ENCODE measurements around the gene RSPH6A. TPM values are rescaled to one million over a fixed set of nuclear protein-coding genes. Genes with fewer than 3 reads are reported as not detected.
A peak's percentile ranks its signal among the peaks of the same experiment; 100 is the strongest.

RSPH6A gene
- total RNA-seq, 4 donors from 2014 or later, result 0.50 to 8.9 (median 3.9) TPM

DNA sequence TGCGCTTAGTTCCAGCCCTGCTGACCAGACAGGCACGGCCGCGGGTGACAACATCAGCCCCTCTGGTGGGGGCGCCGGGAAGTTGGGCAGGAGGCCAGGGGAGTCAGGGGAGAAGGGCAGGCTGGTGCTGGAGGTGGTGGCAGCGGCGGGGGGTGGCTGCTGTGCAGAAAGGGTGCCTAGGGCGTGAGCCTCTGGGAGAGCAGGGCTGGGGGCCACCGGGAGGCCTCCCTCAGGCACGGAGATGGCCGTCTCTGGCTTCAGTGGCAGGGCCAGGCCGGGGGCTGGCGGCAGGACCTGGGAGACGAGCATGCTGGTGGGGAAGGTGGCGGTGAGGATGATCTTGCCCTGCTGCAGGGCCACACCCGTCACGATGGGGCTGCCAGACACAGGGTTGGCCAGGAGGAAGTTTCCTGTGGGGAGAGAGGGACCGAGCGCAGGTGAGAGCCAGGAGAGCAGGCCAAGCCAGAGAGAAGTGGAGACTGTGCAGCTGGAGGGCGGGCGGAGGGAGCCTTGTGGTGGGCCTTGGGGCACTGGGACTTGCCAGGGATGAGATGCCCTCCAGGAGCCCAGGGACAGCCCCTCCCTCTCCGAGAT lies 49.3 kb downstream of the RSPH6A start:
- DNase-seq, result no peak
- Histone ChIP-seq H3K4me1 (peaks cover 33 to 38% of the 10 kb centered on the region in 2 donors), H3K36me3 (peaks cover 0 to 3% of the 10 kb centered on the region in 2 donors), H3K4me3 (replicated peaks in 1 of 3) (no peak overlapping the region), H3K9me3 (no peaks in the 10 kb centered on the region), H3K27me3 (no peaks in the 10 kb centered on the region), H3K27ac (peak overlapping the region in 2 of 3 donors; percentile 91 to 95)
- WGBS, 2 donors, result 83 to 89% methylated on average over 18 to 19 of the region's 23 CpGs
- intact Hi-C loops (cut with DNase I), result loop anchor here (10.0 kb wide), 1 partner anchor 51 kb away; no protein-coding TSS in a partner anchor
- TF ChIP-seq, protein P1, sequence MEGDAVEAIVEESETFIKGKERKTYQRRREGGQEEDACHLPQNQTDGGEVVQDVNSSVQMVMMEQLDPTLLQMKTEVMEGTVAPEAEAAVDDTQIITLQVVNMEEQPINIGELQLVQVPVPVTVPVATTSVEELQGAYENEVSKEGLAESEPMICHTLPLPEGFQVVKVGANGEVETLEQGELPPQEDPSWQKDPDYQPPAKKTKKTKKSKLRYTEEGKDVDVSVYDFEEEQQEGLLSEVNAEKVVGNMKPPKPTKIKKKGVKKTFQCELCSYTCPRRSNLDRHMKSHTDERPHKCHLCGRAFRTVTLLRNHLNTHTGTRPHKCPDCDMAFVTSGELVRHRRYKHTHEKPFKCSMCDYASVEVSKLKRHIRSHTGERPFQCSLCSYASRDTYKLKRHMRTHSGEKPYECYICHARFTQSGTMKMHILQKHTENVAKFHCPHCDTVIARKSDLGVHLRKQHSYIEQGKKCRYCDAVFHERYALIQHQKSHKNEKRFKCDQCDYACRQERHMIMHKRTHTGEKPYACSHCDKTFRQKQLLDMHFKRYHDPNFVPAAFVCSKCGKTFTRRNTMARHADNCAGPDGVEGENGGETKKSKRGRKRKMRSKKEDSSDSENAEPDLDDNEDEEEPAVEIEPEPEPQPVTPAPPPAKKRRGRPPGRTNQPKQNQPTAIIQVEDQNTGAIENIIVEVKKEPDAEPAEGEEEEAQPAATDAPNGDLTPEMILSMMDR (IDR thresholded peaks at IDR 0.05), result no peak
- no peak for TF ChIP-seq POLR2A (IDR thresholded peaks at IDR 0.05)

DNA sequence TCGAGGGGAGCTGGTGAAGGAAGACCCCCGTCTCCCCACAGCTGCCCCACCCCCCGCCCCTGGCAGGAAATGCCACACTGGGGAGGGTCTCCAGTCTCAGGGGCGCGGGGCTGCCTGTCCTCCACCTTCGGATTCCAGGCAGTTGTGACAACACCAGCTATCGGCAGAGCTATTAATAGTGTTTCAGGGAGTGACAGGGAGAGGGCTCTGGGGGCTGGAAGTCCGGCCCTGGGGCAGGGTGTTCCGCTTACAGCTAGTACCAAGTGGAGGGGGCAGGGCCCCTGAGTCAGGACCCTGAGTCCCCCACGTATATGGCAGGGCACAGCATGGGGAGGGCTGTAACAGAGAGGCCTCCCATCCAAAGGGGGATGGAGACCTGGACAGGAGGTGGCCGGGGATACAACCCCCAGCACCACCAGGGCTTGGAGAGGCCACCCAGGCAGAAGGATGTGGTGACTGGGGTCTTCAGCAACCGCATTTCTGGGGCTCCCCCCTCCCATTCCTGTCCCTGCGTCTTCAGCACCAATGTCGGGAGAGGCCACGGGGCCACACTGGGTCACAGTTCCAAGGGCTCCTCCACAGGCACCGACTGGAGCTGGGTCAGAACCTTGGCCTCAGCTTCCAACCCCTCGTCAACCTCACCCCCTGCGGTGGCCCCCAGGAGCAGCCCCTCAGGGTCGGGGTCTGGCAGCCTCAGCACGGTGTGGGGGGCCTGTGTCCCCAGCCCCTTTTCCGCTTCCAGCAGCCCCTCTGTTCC lies 50.0 kb downstream of the RSPH6A start:
- 71 to 74% methylated on average over 16 to 18 of the region's 21 CpGs for WGBS, 2 donors
- peak overlapping the region; percentile 54 to 73 (median 59) for H3K27ac ChIP-seq
- H3K4me3 ChIP-seq (replicated peaks in 1 of 3), result no peak overlapping the region
- intact Hi-C loops (cut with DNase I), result loop anchor here (10.0 kb wide), 1 partner anchor 50 kb away; no protein-coding TSS in a partner anchor
- peaks cover 0 to 3% of the 10 kb centered on the region in 2 donors for H3K36me3 ChIP-seq
- DNase-seq, result no peak
- no peaks in the 10 kb centered on the region for H3K27me3 ChIP-seq
- no peaks in the 10 kb centered on the region for H3K9me3 ChIP-seq
- TF ChIP-seq POLR2A (IDR thresholded peaks at IDR 0.05), result no peak
- TF ChIP-seq, protein P1 (IDR thresholded peaks at IDR 0.05), result no peak
- peaks cover 33 to 37% of the 10 kb centered on the region in 2 donors for H3K4me1 ChIP-seq

DNA sequence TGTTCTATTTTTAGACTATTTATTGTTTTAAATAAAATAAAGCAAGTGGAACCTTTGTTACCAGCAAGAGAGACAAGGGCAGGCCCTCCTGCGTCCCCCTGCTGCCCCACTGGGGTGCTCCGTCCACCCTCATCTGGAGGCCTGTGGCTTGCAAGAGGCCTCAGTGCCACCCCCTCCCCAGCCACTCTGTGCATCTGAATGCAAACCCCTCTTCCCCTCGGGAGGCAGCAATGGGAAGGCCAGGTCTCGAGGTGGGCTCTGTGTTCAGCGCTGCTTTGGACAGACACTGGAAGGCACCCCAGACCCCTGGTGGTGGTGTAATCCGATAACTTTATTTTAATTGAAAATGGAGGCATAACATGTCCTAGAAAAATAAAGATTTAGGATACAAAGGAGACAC lies 50.6 kb downstream of the RSPH6A start:
- intact Hi-C loops (cut with DNase I), result loop anchor here (10.0 kb wide), 1 partner anchor 50 kb away; no protein-coding TSS in a partner anchor
- WGBS, 2 donors, result 53 to 61% methylated on average over 5 to 6 of the region's 6 CpGs
- Histone ChIP-seq H3K4me1 (peaks cover 33 to 37% of the 10 kb centered on the region in 2 donors), H3K4me3 (replicated peaks in 1 of 3) (no peak overlapping the region), H3K9me3 (no peaks in the 10 kb centered on the region), H3K36me3 (peaks cover 0 to 3% of the 10 kb centered on the region in 2 donors), H3K27me3 (no peaks in the 10 kb centered on the region), H3K27ac (peak overlapping the region; percentile 54 to 73 (median 59))
- DNase-seq, result no peak
- TF ChIP-seq, protein P1 (IDR thresholded peaks at IDR 0.05), result no peak
- TF ChIP-seq POLR2A (IDR thresholded peaks at IDR 0.05), result no peak

DNA sequence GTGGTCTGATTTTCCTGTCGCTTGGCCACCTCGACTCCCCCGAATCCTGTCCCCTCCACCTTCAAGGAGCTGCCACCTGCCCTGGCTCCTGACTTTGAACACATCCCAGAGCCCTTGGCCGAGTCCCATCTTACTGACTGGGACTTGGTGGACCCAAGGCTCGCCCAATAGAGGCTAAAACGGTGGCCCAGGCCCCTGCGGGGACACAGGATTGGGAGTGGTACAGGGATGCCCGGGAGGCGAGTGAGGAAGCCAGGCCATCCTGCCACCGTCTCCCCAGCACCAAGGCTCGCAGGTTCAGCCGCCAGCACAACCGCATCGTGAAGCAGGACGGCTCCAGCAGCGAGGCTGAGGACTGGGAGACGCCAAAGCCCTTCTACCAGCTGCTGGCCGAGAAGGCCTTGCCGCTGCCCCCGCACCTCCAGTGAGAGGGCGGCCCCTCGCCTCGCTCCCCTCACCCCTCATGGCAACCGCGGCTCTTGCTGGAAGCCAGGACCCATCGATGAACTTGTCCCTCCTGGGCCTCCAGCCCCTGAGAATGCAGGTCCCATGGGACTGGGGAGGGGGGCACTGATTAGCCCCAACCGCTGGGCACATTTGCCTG lies 51.3 kb downstream of the RSPH6A start:
- no peak overlapping the region for H3K4me3 ChIP-seq (replicated peaks in 1 of 3)
- 58 to 72% methylated on average over 7 to 11 of the region's 27 CpGs for WGBS, 2 donors
- peaks cover 33 to 37% of the 10 kb centered on the region in 2 donors for H3K4me1 ChIP-seq
- TF ChIP-seq POLR2A (IDR thresholded peaks at IDR 0.05), result no peak
- TF ChIP-seq, protein P1 (IDR thresholded peaks at IDR 0.05), result no peak
- peak overlapping the region; percentile 54 to 73 (median 59) for H3K27ac ChIP-seq
- DNase-seq, result no peak
- H3K9me3 ChIP-seq, result no peaks in the 10 kb centered on the region
- H3K27me3 ChIP-seq, result no peaks in the 10 kb centered on the region
- intact Hi-C loops (cut with DNase I), result loop anchor here (10.0 kb wide), 1 partner anchor 49 kb away; no protein-coding TSS in a partner anchor
- H3K36me3 ChIP-seq, result peaks cover 0 to 3% of the 10 kb centered on the region in 2 donors
